ENCODE results near the gene CPSF4L.
A peak's percentile ranks its signal among the peaks of the same experiment; 100 is the strongest.

CPSF4L gene

DNA sequence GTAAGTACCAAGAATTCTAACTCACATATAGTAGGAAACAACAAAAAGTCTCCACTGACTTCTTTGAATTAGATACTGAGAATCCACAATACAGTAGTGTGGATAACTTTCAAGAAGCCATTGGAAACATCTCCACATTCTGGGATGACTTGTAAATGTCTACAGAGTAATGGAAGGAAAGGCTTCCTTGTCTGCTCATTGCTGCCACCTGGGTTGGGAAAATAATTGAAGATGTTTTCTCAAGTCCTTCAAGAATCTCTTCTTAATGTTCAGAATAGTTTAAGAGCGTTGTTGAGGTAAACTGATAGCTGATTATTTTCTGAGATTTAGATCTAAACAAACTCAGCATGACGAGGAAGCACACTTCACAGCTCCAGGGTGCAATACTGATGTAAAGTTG, 14.0 kb downstream of the CPSF4L start:
- ChIA-PET CTCF (interaction anchor here (4.4 kb wide), 1 partner anchor 122 kb away, joined by 22 read pairs; no protein-coding TSS in a partner anchor), POLR2A (ENCODE audit: low non-redundant PET) (no interaction called here)
- DNase-seq (ENCODE audit: low spot score) = no peak
- TF ChIP-seq, protein P1, sequence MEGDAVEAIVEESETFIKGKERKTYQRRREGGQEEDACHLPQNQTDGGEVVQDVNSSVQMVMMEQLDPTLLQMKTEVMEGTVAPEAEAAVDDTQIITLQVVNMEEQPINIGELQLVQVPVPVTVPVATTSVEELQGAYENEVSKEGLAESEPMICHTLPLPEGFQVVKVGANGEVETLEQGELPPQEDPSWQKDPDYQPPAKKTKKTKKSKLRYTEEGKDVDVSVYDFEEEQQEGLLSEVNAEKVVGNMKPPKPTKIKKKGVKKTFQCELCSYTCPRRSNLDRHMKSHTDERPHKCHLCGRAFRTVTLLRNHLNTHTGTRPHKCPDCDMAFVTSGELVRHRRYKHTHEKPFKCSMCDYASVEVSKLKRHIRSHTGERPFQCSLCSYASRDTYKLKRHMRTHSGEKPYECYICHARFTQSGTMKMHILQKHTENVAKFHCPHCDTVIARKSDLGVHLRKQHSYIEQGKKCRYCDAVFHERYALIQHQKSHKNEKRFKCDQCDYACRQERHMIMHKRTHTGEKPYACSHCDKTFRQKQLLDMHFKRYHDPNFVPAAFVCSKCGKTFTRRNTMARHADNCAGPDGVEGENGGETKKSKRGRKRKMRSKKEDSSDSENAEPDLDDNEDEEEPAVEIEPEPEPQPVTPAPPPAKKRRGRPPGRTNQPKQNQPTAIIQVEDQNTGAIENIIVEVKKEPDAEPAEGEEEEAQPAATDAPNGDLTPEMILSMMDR (conservative IDR thresholded peaks at IDR 0.05; ENCODE audit: low read depth) = no peak
- H3K27ac ChIP-seq = no peak overlapping the region

DNA sequence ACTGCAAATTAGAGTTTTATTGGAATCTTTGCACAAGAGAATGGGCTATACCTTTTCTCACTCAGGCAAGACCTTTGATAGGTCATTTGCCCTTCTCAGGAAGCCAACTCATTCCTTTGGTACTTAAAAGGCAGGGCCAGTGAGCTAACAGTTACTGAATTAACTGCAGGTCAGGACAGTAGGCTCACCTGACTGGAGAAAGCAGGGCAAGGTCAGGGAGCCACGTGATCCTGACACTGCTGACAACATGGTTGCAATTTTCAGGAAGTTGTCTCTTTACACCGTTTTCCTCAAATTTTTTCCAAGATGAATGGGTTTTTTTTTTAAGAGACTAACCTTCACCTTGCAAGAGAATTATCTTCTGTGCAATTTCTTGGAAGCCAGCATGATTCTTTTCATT, 21.1 kb downstream of the CPSF4L start:
- CTCF ChIA-PET = no interaction called here
- H3K27ac ChIP-seq = no peak overlapping the region
- DNase-seq (ENCODE audit: low spot score) = peak; percentile 31
- TF ChIP-seq, protein P1 (conservative IDR thresholded peaks at IDR 0.05; ENCODE audit: low read depth) = no peak
- POLR2A ChIA-PET (ENCODE audit: low non-redundant PET) = no interaction called here

DNA sequence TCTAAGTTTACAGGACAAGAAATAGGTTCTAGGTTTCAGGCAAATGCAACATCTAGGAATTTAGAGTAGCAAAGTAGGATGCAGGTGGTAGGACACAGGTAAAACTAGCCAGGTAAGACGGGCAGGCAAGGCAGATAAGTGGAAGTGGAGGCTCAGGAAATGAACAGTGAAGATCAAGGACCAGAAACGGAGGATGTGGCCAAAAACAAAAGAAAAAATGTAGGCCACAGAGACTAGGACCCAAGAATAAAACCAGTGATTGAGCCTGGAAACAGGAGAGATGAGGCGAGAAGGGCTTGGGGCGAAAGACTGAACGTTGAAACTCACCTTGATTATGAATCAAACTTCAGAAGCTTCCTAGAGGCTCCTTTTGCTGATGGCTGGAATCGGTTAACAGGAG, 24.0 kb downstream of the CPSF4L start:
- POLR2A ChIA-PET (ENCODE audit: low non-redundant PET) = no interaction called here

DNA sequence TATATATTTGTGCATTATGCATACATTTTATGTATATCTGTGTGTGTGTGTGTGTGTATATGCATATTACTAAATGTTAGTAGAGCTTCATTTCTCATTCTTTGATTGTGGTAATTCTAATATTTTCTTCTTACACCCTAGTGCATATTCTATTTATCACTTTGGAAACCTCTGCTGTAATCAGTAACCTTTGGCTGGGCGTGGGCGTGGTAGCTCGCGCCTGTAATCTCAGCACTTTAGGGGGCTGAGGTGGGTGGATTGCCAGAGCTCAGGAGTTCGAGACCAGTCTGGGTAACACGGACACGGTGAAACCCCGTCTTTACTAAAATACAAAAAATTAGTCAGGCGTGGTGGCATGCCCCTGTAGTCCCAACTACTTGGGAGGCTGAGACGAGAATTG, 26.9 kb downstream of the CPSF4L start:
- ChIA-PET POLR2A (ENCODE audit: low non-redundant PET) (no interaction called here), CTCF (interaction anchor here (0.6 to 0.9 kb wide), 2 partner anchors 507 to 678 kb away, joined by 3 read pairs; no protein-coding TSS in a partner anchor)
- DNase-seq (ENCODE audit: low spot score) = no peak
- H3K27ac ChIP-seq = no peak overlapping the region
- TF ChIP-seq, protein P1 (conservative IDR thresholded peaks at IDR 0.05; ENCODE audit: low read depth) = no peak

More for the DNA sequence above, 24.0 kb downstream of the CPSF4L start:
- CTCF ChIA-PET = interaction anchor here (0.6 kb wide), 1 partner anchor 512 kb away, joined by 4 read pairs; no protein-coding TSS in a partner anchor
- TF ChIP-seq, protein P1 (conservative IDR thresholded peaks at IDR 0.05; ENCODE audit: low read depth) = no peak
- H3K27ac ChIP-seq = no peak overlapping the region
- no peak for DNase-seq (ENCODE audit: low spot score)

DNA sequence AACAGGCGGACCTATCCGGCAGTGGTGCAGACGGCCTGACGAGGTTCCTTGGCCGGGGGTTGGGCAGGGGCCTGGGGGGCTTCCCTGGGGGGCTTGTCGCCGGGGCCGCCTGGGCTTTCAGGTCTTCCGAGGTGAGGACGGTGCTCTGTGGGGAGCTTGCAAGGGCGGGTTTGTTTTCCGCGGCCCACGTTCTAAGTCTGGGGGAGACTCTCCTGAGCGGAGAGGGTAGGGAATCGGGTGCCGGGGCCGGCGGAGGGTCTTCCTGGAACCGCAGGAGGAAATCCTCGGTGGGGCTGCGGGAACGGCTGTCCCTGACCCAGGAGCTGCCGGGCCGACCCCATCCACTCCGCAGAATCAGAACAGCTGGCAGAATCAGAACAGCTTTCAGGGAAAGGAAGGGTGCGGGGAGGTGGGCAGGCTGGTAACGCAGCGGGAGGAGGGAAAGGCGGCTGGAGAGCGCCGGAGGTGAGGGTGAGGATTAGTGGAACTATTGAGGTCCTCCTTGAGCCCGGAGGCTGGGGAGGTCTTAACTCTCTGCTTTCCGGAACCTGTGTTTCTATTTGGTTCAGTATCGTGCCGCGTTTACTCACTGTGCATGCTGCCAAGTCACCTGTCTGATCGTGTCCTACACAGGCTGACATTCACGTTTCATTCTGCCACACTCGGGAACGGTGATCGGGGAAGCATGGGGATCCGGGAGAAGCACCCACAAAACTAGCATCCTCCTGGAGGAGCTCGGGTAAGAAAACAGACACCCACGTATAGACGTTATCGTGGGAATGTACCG, 28.9 kb downstream of the CPSF4L start:
- TF ChIP-seq, protein P1 (conservative IDR thresholded peaks at IDR 0.05; ENCODE audit: low read depth) = no peak
- peak; percentile 44 for DNase-seq (ENCODE audit: low spot score)
- ChIA-PET POLR2A (ENCODE audit: low non-redundant PET) (interaction anchor here (0.5 to 0.7 kb wide), 3 partner anchors 26 to 614 kb away, joined by 3 to 5 read pairs (median 4); no protein-coding TSS in a partner anchor), CTCF (interaction anchor here (0.5 to 0.9 kb wide), 4 partner anchors 13 to 917 kb away, joined by 3 to 7 read pairs (median 4); no protein-coding TSS in a partner anchor)
- peak overlapping the region; percentile 83 for H3K27ac ChIP-seq

DNA sequence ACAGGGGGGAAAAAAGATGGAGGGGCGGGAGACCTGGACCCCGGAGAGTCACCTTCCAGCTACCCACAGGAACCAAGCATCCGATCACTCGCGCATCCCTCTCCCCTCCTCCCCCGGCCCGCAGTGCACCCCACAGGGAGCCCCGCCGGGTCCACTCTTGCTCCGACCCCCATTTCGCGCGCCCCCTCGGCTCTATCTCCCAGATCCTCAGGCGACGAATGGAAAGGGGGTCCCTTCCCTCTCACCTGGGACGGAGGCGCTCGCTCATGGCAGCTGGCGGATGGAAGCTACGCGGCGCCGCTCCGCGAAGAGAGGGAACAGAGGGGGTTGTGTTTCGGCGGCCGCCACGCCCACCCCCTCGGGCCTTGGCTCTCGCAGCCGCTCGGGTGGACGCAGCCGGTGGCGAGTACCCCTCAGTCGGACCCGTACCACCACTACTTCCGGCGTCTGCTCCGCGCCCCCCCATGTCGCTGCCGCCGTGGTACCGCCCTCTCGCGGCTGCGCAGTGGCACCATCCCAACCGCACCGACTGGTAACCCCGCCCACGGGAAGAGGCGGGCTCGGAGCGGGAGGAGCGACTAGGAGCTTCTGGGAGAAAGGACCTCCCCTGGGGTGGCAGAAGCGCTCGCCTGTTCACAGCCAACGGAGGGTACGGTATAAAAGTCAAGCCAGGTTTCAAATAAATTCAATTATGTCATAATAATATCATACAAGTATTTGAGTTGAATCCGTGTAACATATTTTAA, 29.7 kb downstream of the CPSF4L start:
- peak overlapping the region; percentile 83 for H3K27ac ChIP-seq
- ChIA-PET POLR2A (ENCODE audit: low non-redundant PET) (interaction anchor here (0.5 to 0.7 kb wide), 4 partner anchors 25 to 613 kb away, joined by 3 to 5 read pairs (median 4); no protein-coding TSS in a partner anchor), CTCF (interaction anchor here (0.7 to 0.9 kb wide), 4 partner anchors 32 to 918 kb away, joined by 3 to 7 read pairs (median 4); no protein-coding TSS in a partner anchor)
- peak; percentile 98 for DNase-seq (ENCODE audit: low spot score)
- TF ChIP-seq, protein P1 (conservative IDR thresholded peaks at IDR 0.05; ENCODE audit: low read depth) = no peak
